OCI-LY7 (cell line): ENCODE measurements around the gene OTOP3. TPM values are rescaled to one million over a fixed set of nuclear protein-coding genes. Genes with fewer than 3 reads are reported as not detected.

Experiments used
- BruUV-seq: library from RNA; stranded (reverse); fragments of 400-500 nt; replicated peaks from 2 replicates; lab custom pipeline; 2021; lab: Mats Ljungman, UMichigan
- CTCF ChIA-PET: fragments of 300-600 bp; sonication (Branson Sonifier 250); formaldehyde crosslinking; loops from one replicate; lab custom pipeline; 2022; ENCODE audit warnings: antibody characterized with exemption; ENCODE audit not compliant: unreplicated experiment; lab: Charles Lee
- POLR2A ChIA-PET: fragments of 300-600 bp; sonication (Branson Sonifier 250); formaldehyde crosslinking; loops from one replicate; lab custom pipeline; 2022; ENCODE audit warnings: antibody characterized with exemption; lab: Charles Lee
- DNase-seq: peaks from one replicate; pipeline ENCODE4 v3.0.0-alpha.2; 2015; ENCODE audit warnings: low spot score
- H2AFZ ChIP-seq: fragments of 200-600 bp; sonication (generic), shearing (Covaris generic); 2 replicates; pipeline ENCODE4 v1.6.1; 2014; ENCODE audit warnings: mild to moderate bottlenecking, antibody characterized with exemption, low read length, moderate library complexity
- H3K27ac ChIP-seq: fragments of 200-600 bp; sonication (generic); 2 replicates; pipeline ENCODE4 v1.5.1; 2014; ENCODE audit warnings: mixed run types, low read depth, mild to moderate bottlenecking, moderate library complexity, low read length, inconsistent platforms; ENCODE audit not compliant: poor library complexity, severe bottlenecking
- H3K36me3 ChIP-seq: fragments of 200-600 bp; sonication (generic); 2 replicates; pipeline ENCODE4 v1.6.1; 2014; ENCODE audit warnings: mild to moderate bottlenecking, antibody characterized with exemption, low read length, moderate library complexity, mixed read lengths; ENCODE audit not compliant: insufficient read depth
- H3K4me1 ChIP-seq: fragments of 200-600 bp; sonication (generic); 2 replicates; pipeline ENCODE4 v1.5.1; 2014; ENCODE audit warnings: mild to moderate bottlenecking, low read length; ENCODE audit not compliant: insufficient read depth, poor library complexity, severe bottlenecking
- H3K4me2 ChIP-seq: fragments of 200-600 bp; sonication (generic); 2 replicates; pipeline ENCODE4 v1.6.1; 2014; ENCODE audit warnings: mild to moderate bottlenecking, low read length
- H3K4me3 ChIP-seq: fragments of 200-600 bp; sonication (generic); 2 replicates; pipeline ENCODE4 v1.5.1; 2014; ENCODE audit warnings: mild to moderate bottlenecking, low read depth, low read length; ENCODE audit not compliant: poor library complexity, severe bottlenecking
- H3K79me2 ChIP-seq: fragments of 200-600 bp; sonication (generic); 2 replicates; pipeline ENCODE4 v1.6.1; 2016; ENCODE audit warnings: low read depth, mild to moderate bottlenecking, low read length, moderate library complexity, mixed read lengths; ENCODE audit not compliant: insufficient read depth
- H3K9me2 ChIP-seq: fragments of 200-600 bp; sonication (generic); 2 replicates; pipeline ENCODE4 v1.6.1; 2016; ENCODE audit warnings: mild to moderate bottlenecking, low read length, mixed read lengths; ENCODE audit not compliant: insufficient read depth
- H3K9me3 ChIP-seq: fragments of 200-600 bp; sonication (generic); 2 replicates; pipeline ENCODE4 v1.6.1; 2014; ENCODE audit warnings: mild to moderate bottlenecking, mixed run types, low read length, mixed read lengths
- H4K20me1 ChIP-seq: fragments of 200-600 bp; sonication (generic); 2 replicates; pipeline ENCODE4 v1.6.1; 2014; ENCODE audit warnings: mild to moderate bottlenecking, antibody characterized with exemption, low read length, moderate library complexity, mixed read lengths; ENCODE audit not compliant: insufficient read depth
- EZH2phosphoT487 ChIP-seq: fragments of 200-600 bp; sonication (generic); IDR thresholded peaks from 2 replicates; pipeline ENCODE4 v1.6.1; 2018; ENCODE audit warnings: low read depth, borderline replicate concordance, mild to moderate bottlenecking, mixed run types, antibody characterized with exemption, low read length, moderate library complexity, mixed read lengths
- intact Hi-C: fragments of 100-400 bp; cut with micrococcal nuclease; formaldehyde crosslinking; loops from one replicate; pipeline ENCODE4 v1.10.0; 2022; ENCODE audit not compliant: unreplicated experiment
- total RNA-seq, 2 experiments: library from RNA; depleted of rRNA in 1 of 2; stranded (reverse); fragments of >200 nt in 1 of 2; shearing (Covaris generic) in 1 of 2; gene quantifications; 2 replicates each; pipeline ENCODE4 v1.2.3, GENCODE V29; 2014 to 2022
- TF ChIP-seq, protein P1 (sequence below): fragments of 200-600 bp; sonication (generic); conservative IDR thresholded peaks from 2 replicates; pipeline ENCODE4 v1.5.1; 2014; ENCODE audit warnings: mild to moderate bottlenecking, antibody characterized with exemption, low read length, moderate library complexity, mixed read lengths

The OTOP3 gene
- total RNA-seq, 2 experiments from 2014 or later, result not detected

DNA sequence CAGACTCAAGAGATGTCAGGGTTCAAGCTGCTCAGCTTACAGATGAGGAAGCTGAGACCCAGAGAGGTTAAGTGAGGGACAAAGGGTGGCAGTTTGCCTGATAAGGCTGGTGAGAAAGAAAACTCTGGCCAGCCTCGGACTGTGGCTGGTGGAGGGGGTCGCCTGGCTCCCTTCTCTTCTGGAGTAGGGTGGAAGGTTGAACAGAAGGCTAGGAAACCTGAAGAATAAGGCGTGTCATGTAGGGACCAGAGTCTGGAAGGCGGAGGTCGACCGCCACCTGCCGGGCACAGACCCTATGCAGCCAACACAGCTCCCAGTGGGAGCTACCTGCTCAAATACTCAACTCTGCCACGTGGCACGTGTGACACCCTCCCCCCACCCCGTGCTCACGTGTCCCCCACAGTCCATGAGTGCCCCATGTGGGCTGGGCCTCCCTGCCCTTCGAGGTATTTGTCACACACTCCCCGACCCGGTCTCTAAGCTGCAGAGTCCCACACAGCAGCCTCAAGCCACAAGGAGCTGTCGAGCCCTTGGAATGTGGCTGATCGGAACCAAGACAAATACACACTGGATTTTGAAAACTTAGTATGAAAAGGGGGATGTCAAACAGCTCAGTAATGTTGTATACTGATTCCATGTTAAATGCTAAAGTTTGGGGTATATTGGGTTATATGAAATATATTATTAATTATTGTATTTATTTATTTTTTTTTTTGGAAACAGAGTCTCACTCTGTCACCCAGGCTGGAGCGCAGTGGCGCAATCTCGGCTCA lies 25.1 kb downstream of the OTOP3 start:
- DNase-seq, result peak; percentile 90
- POLR2A ChIA-PET, result interaction anchor here (0.5 to 2.2 kb wide), 10 partner anchors 11 to 445 kb away, joined by 3 to 16 read pairs (median 4); partner anchors contain the start of genes GRB2 and MRPL58
- no peak overlapping the region for H3K4me3 ChIP-seq

DNA sequence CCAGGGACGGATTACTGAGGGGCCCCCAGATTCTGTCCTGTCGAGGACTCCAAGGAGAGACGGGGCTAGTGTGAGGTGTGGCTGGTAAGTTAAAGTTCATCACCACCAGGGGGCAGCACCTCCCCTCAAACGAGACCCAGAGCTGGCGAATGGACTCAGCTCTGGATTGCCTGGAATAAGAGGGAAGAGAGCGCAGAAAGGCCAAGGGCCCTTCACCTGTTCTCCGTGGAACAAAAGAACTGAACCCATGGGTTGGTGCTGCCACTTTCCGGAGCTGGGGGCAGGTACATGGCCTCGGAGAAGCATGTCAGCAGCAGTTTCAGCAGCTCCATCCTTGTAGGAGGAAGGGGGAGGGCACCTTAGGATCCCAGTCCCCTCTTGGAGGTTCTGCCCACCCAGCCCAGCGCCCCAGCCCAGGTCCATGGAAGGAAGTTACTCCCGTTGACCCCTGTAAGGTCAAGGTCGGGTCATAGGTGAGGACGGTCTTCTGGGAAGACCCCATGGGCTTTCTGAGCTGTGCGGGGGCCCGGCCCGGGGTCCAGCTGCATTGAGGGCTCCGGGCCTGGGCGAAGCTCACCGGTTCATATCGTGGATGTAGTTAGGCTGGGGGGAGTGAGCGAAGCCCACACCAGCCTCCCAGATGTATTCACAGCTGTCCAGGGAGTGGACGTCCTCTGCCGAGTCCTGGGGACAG lies 26.1 kb downstream of the OTOP3 start:
- no peaks in the 10 kb centered on the region for H3K79me2 ChIP-seq
- TF ChIP-seq, protein P1, sequence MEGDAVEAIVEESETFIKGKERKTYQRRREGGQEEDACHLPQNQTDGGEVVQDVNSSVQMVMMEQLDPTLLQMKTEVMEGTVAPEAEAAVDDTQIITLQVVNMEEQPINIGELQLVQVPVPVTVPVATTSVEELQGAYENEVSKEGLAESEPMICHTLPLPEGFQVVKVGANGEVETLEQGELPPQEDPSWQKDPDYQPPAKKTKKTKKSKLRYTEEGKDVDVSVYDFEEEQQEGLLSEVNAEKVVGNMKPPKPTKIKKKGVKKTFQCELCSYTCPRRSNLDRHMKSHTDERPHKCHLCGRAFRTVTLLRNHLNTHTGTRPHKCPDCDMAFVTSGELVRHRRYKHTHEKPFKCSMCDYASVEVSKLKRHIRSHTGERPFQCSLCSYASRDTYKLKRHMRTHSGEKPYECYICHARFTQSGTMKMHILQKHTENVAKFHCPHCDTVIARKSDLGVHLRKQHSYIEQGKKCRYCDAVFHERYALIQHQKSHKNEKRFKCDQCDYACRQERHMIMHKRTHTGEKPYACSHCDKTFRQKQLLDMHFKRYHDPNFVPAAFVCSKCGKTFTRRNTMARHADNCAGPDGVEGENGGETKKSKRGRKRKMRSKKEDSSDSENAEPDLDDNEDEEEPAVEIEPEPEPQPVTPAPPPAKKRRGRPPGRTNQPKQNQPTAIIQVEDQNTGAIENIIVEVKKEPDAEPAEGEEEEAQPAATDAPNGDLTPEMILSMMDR, result peak; percentile 95
- TF ChIP-seq EZH2phosphoT487, result no peak
- ChIA-PET POLR2A (interaction anchor here (0.5 to 2.2 kb wide), 9 partner anchors 10 to 444 kb away, joined by 3 to 16 read pairs (median 4); partner anchors contain the start of genes GRB2 and MRPL58), CTCF (interaction anchor here (0.6 to 2.3 kb wide), 21 partner anchors 10 to 279 kb away, joined by 3 to 26 read pairs (median 4); partner anchors contain the start of genes CDR2L, HID1 and MRPL58)
- no peak overlapping the region for H3K27ac ChIP-seq
- no peaks in the 10 kb centered on the region for H3K36me3 ChIP-seq
- H3K9me3 ChIP-seq, result no peaks in the 10 kb centered on the region
- no peaks in the 10 kb centered on the region for H3K9me2 ChIP-seq
- no TSS peak for BruUV-seq
- H2AFZ ChIP-seq, result no peak overlapping the region
- DNase-seq, result peak; percentile 90
- no peaks in the 10 kb centered on the region for H4K20me1 ChIP-seq
- H3K4me2 ChIP-seq, result no peak overlapping the region
- peaks cover 7% of the 10 kb centered on the region for H3K4me1 ChIP-seq
- intact Hi-C loops, result loop anchor here (1.0 to 2.0 kb wide), 4 partner anchors 44 to 239 kb away; partner anchors contain the start of genes ARMC7, ATP5PD and KCTD2
- no peak overlapping the region for H3K4me3 ChIP-seq

More for the DNA sequence above, 25.1 kb downstream of the OTOP3 start:
- no TSS peak for BruUV-seq
- Histone ChIP-seq H2AFZ (peak overlapping the region; percentile 33), H3K79me2 (no peaks in the 10 kb centered on the region), H3K9me3 (no peaks in the 10 kb centered on the region), H3K9me2 (no peaks in the 10 kb centered on the region), H3K27ac (no peak overlapping the region), H3K4me2 (peak overlapping the region; percentile 50), H3K4me1 (peaks cover 7% of the 10 kb centered on the region), H3K36me3 (no peaks in the 10 kb centered on the region), H4K20me1 (no peaks in the 10 kb centered on the region)
- intact Hi-C loops, result loop anchor here (1.0 to 2.0 kb wide), 6 partner anchors 46 to 241 kb away; partner anchors contain the start of genes ARMC7, ATP5PD, KCTD2 and MRPL58
- CTCF ChIA-PET, result interaction anchor here (0.5 to 2.3 kb wide), 27 partner anchors 11 to 280 kb away, joined by 3 to 26 read pairs (median 4); partner anchors contain the start of genes CDR2L, HID1, MRPL58 and USH1G
- TF ChIP-seq, protein P1, result peak; percentile 97
- no peak for TF ChIP-seq EZH2phosphoT487
